Liver (tissue), 9 donors: ENCODE results near the gene CAV1. TPM values are rescaled to one million over a fixed set of nuclear protein-coding genes. Genes with fewer than 3 reads are reported as not detected.

Experiments
- DNase-seq: peaks from one replicate; pipeline ENCODE4 v3.0.0-alpha.2; 2017; ENCODE audit warnings: low spot score
- H3K27ac ChIP-seq, 2 donors: one replicate each; pipeline ENCODE4 v1.7.0; 2013; ENCODE audit warnings: inconsistent platforms in 2 of 2, low read length in 2 of 2, control low read depth in 1 of 2, low read depth in 1 of 2, mild to moderate bottlenecking in 1 of 2
- H3K27me3 ChIP-seq, 4 donors: one replicate each; pipeline versions ENCODE4 v1.6.1 to v1.7.0; 2013; ENCODE audit warnings: low read length in 3 of 4, inconsistent platforms in 1 of 4, mild to moderate bottlenecking in 1 of 4, moderate library complexity in 1 of 4; ENCODE audit not compliant: control insufficient read depth in 4 of 4, insufficient read depth in 4 of 4
- H3K36me3 ChIP-seq, 4 donors: one replicate each; pipeline versions ENCODE4 v1.6.1 to v1.7.0; 2013; ENCODE audit warnings: low read length in 3 of 4, mild to moderate bottlenecking in 3 of 4, low read depth in 1 of 4, moderate library complexity in 1 of 4; ENCODE audit not compliant: control insufficient read depth in 4 of 4, insufficient read depth in 3 of 4
- H3K4me1 ChIP-seq, 4 donors: one replicate each; pipeline versions ENCODE4 v1.6.1 to v1.7.0; 2013; ENCODE audit warnings: low read length in 3 of 4, mild to moderate bottlenecking in 3 of 4, moderate library complexity in 1 of 4; ENCODE audit not compliant: control insufficient read depth in 4 of 4, insufficient read depth in 4 of 4
- H3K4me3 ChIP-seq, 3 donors: one replicate each; pipeline versions ENCODE4 v1.6.1 to v1.7.0; 2013; ENCODE audit warnings: low read length in 3 of 3, control low read depth in 1 of 3, low read depth in 1 of 3, mild to moderate bottlenecking in 1 of 3
- H3K9ac ChIP-seq, 2 donors: one replicate each; pipeline ENCODE4 v1.7.0; 2013; ENCODE audit warnings: low read length in 2 of 2, mild to moderate bottlenecking in 2 of 2, moderate library complexity in 2 of 2, control low read depth in 1 of 2, low read depth in 1 of 2
- H3K9me3 ChIP-seq, 4 donors: one replicate each; pipeline versions ENCODE4 v1.6.1 to v1.7.0; 2013; ENCODE audit warnings: low read length in 3 of 4; ENCODE audit not compliant: control insufficient read depth in 4 of 4
- EGR1 ChIP-seq, 2 donors: IDR thresholded peaks; 2 replicates each; pipeline ENCODE4 v1.6.1; 2016 to 2018; ENCODE audit warnings: antibody characterized with exemption in 2 of 2, low read depth in 2 of 2
- FOXA1 ChIP-seq: IDR thresholded peaks from 2 replicates; pipeline ENCODE4 v1.6.1; 2016; ENCODE audit warnings: antibody characterized with exemption
- FOXA2 ChIP-seq: IDR thresholded peaks from 2 replicates; pipeline ENCODE4 v1.6.1; 2016; ENCODE audit warnings: antibody characterized with exemption
- HNF4A ChIP-seq, 2 donors: conservative IDR thresholded peaks; 2 replicates each; pipeline ENCODE4 v1.6.1; 2016; ENCODE audit warnings: antibody characterized with exemption in 2 of 2, mild to moderate bottlenecking in 2 of 2
- HNF4G ChIP-seq: IDR thresholded peaks from 2 replicates; pipeline ENCODE4 v1.6.1; 2016; ENCODE audit warnings: antibody characterized with exemption
- JUND ChIP-seq, 2 donors: IDR thresholded peaks; 2 replicates each; pipeline ENCODE4 v1.6.1; 2016; ENCODE audit warnings: antibody characterized with exemption in 2 of 2
- NR2F2 ChIP-seq: IDR thresholded peaks from 2 replicates; pipeline ENCODE4 v1.6.1; 2016; ENCODE audit warnings: antibody characterized with exemption
- REST ChIP-seq: IDR thresholded peaks from 2 replicates; pipeline ENCODE4 v1.6.1; 2016; ENCODE audit warnings: antibody characterized with exemption, mild to moderate bottlenecking
- RXRA ChIP-seq, 2 donors: IDR thresholded peaks; 2 replicates each; pipeline ENCODE4 v1.6.1; 2017 to 2018; ENCODE audit warnings: antibody characterized with exemption in 2 of 2, mild to moderate bottlenecking in 1 of 2
- SP1 ChIP-seq: IDR thresholded peaks from 2 replicates; pipeline ENCODE4 v1.6.1; 2018; ENCODE audit warnings: antibody characterized with exemption, mild to moderate bottlenecking
- TAF1 ChIP-seq: conservative IDR thresholded peaks from 2 replicates; pipeline ENCODE4 v1.6.1; 2016; ENCODE audit warnings: antibody characterized with exemption, mild to moderate bottlenecking
- WGBS: extraction: QIAGEN DNeasy Blood & Tissue Kit; methylation state at CpG from one replicate; pipeline ENCODE4 v1.1.7; 2013; 5-methylcytosine and 5-hydroxymethylcytosine counted together
- polyA plus RNA-seq, 2 donors: library from polyadenylated mRNA; stranded (reverse) in 1 of 2; unstranded in 1 of 2; fragments of 200-250 nt in 1 of 2; fragments of >200 nt in 1 of 2; fragmentation: Nextera tagmentation in 1 of 2; extraction: Ambion mirVana in 1 of 2; gene quantifications; one replicate each; pipeline versions ENCODE4 v1.2.1 to v1.2.3, GENCODE V29; 2013 to 2015
- total RNA-seq, 2 donors: library from RNA; depleted of rRNA; stranded (reverse); fragments of >200 nt; gene quantifications; one replicate each; pipeline ENCODE4 v1.2.3, GENCODE V29; 2014
- TF ChIP-seq, protein P1 (sequence below): IDR thresholded peaks from 2 replicates; pipeline ENCODE4 v1.6.1; 2016; ENCODE audit warnings: antibody characterized with exemption
- TF ChIP-seq, protein P2 (sequence below): fragments of 150-350 bp; IDR thresholded peaks from 2 replicates; pipeline ENCODE4 v1.5.1; 2017; ENCODE audit warnings: improper control_type of control experiment, low read depth, low read length; ENCODE audit not compliant: missing input control
- donor health status: healthy.
- donor health status: healthy.
- donor health status: healthy.
- donor health status: healthy.
- donor health status: healthy.

Gene CAV1
- total and polyA plus RNA-seq, 4 donors = 9.9 to 13.4 (median 11.6) TPM

DNA sequence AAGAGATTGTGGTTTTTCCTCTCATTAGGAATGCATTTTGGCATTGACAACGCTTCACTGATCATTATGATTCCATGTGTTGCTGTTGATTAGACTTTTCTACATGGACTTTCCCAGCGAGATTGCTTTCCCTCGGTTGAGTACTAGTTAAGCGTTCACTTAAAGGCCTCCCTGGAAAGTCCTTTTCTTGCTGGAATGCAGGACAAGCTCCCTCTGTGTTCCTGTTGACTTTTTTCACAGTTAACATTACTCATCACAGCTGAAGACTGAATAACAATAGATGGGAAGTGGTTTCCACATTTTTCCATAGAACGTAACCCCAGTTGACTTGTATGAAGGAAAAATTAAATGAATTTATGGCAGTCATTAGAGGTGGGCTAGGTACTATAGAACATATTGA is 2.6 kb upstream of the CAV1 start:
- no peak overlapping the region for H3K9ac ChIP-seq
- no peak for DNase-seq
- no peak overlapping the region for H3K4me3 ChIP-seq
- no peak overlapping the region for H3K27ac ChIP-seq
- H3K27me3 ChIP-seq = no peaks in the 10 kb centered on the region
- H3K9me3 ChIP-seq = no peaks in the 10 kb centered on the region
- peaks cover 0 to 23% (median 18%) of the 10 kb centered on the region in 4 donors for H3K4me1 ChIP-seq
- no peaks in the 10 kb centered on the region for H3K36me3 ChIP-seq
- TF ChIP-seq EGR1 (IDR thresholded peaks at IDR 0.05; ENCODE audit: low read depth in 2 of 2) = no peak
- no peak for TF ChIP-seq REST
- no peak for TF ChIP-seq RXRA (IDR thresholded peaks at IDR 0.05)
- TF ChIP-seq HNF4A (conservative IDR thresholded peaks at IDR 0.05) = no peak
- TF ChIP-seq TAF1 = no peak
- TF ChIP-seq FOXA2 = no peak
- TF ChIP-seq JUND (IDR thresholded peaks at IDR 0.05) = no peak
- TF ChIP-seq HNF4G = no peak
- TF ChIP-seq, protein P1, sequence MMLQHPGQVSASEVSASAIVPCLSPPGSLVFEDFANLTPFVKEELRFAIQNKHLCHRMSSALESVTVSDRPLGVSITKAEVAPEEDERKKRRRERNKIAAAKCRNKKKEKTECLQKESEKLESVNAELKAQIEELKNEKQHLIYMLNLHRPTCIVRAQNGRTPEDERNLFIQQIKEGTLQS = no peak
- no peak for TF ChIP-seq NR2F2
- TF ChIP-seq FOXA1 = no peak
- TF ChIP-seq SP1 = no peak
- 79% methylated on average over 5 of the region's 5 CpGs for whole genome bisulfite sequencing

DNA sequence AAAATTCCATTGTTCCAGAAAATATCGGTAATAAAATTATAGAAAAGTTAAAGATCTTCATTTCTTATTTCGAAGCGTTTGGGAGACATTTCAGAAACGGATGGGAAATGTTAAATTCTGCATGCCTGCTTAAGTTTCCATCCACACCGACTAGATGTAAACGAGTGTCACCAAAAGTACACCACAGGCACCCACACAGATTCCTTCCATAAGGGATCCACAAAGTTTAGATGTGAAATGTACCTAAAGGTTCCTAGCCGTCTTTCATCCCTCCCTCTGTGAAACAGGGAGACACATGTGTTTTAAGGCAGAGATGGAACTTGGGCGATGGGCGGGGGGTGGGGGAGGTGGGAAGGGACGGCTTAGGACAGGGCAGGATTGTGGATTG is 621 bp upstream of the CAV1 start:
- 38% methylated on average over 10 of the region's 10 CpGs for WGBS
- TF ChIP-seq, protein P1 = no peak
- TF ChIP-seq, protein P2, sequence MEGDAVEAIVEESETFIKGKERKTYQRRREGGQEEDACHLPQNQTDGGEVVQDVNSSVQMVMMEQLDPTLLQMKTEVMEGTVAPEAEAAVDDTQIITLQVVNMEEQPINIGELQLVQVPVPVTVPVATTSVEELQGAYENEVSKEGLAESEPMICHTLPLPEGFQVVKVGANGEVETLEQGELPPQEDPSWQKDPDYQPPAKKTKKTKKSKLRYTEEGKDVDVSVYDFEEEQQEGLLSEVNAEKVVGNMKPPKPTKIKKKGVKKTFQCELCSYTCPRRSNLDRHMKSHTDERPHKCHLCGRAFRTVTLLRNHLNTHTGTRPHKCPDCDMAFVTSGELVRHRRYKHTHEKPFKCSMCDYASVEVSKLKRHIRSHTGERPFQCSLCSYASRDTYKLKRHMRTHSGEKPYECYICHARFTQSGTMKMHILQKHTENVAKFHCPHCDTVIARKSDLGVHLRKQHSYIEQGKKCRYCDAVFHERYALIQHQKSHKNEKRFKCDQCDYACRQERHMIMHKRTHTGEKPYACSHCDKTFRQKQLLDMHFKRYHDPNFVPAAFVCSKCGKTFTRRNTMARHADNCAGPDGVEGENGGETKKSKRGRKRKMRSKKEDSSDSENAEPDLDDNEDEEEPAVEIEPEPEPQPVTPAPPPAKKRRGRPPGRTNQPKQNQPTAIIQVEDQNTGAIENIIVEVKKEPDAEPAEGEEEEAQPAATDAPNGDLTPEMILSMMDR = no peak
- TF ChIP-seq RXRA (IDR thresholded peaks at IDR 0.05) = no peak
- no peak for TF ChIP-seq HNF4A (conservative IDR thresholded peaks at IDR 0.05)
- Histone ChIP-seq H3K27me3 (no peaks in the 10 kb centered on the region), H3K27ac (no peak overlapping the region), H3K36me3 (no peaks in the 10 kb centered on the region), H3K9me3 (no peaks in the 10 kb centered on the region), H3K4me1 (peaks cover 0 to 23% (median 18%) of the 10 kb centered on the region in 4 donors), H3K9ac (no peak overlapping the region), H3K4me3 (peak overlapping the region in 1 of 3 donors; percentile 72)
- DNase-seq = no peak
